ENCODE data around the gene ALPG. TPM values are rescaled to one million over a fixed set of nuclear protein-coding genes. Genes with fewer than 3 reads are reported as not detected.
"Not testable (repeated sequence)": the region's sequence is repeated elsewhere in the genome, so short reads cannot be mapped to it uniquely, and the experiment has no call there.

ALPG gene
- total RNA-seq, 4 donors from 2014 or later: not detected

- H3K27me3 ChIP-seq: peaks cover 0 to 84% (median 34%) of the 10 kb centered on the region in 4 donors
- H3K36me3 ChIP-seq: no peaks in the 10 kb centered on the region
- DNase-seq (ENCODE audit: extremely low spot score): no peak
- H3K4me3 ChIP-seq: peak overlapping the region in 1 of 4 donors; percentile 27
- peaks cover 18 to 32% (median 26%) of the 10 kb centered on the region in 4 donors for H3K4me1 ChIP-seq
- no peak overlapping the region for H3K27ac ChIP-seq (replicated peaks in 1 of 4)
- H3K9me3 ChIP-seq: peaks cover 0 to 9% (median 8%) of the 10 kb centered on the region in 4 donors
- 100% methylated on average over 1 of the region's 22 CpGs for whole genome bisulfite sequencing
- intact Hi-C loops (cut with DNase I): no loop called here
- no peak for TF ChIP-seq POLR2AphosphoS5 (IDR thresholded peaks at IDR 0.05)
- TF ChIP-seq POLR2A (IDR thresholded peaks at IDR 0.05; ENCODE audit: low read depth): no peak
- TF ChIP-seq CTCF (IDR thresholded peaks at IDR 0.05): no peak
- no peak for TF ChIP-seq EP300 (IDR thresholded peaks at IDR 0.05)
Measured at GRCh38 chr2:232421189-232421785, 14.6 kb downstream of the ALPG start.

GRCh38 chr2:232422051-232422450, 15.4 kb downstream of the ALPG start:
- intact Hi-C loops (cut with DNase I): no loop called here
- Histone ChIP-seq H3K27ac (replicated peaks in 1 of 4) (no peak overlapping the region), H3K27me3 (peaks cover 0 to 79% (median 34%) of the 10 kb centered on the region in 4 donors), H3K36me3 (no peaks in the 10 kb centered on the region), H3K4me3 (no peak overlapping the region), H3K9me3 (peaks cover 0 to 9% (median 8%) of the 10 kb centered on the region in 4 donors), H3K4me1 (peaks cover 18 to 32% (median 26%) of the 10 kb centered on the region in 4 donors)
- TF ChIP-seq POLR2A (IDR thresholded peaks at IDR 0.05; ENCODE audit: low read depth) (no peak), EP300 (IDR thresholded peaks at IDR 0.05) (no peak), POLR2AphosphoS5 (IDR thresholded peaks at IDR 0.05) (no peak), CTCF (IDR thresholded peaks at IDR 0.05) (no peak)
- 92% methylated on average over 10 of the region's 10 CpGs for WGBS
- no peak for DNase-seq (ENCODE audit: extremely low spot score)

- intact Hi-C loops (cut with DNase I); H3K36me3 ChIP-seq; H3K27ac ChIP-seq (replicated peaks in 1 of 4); H3K4me3 ChIP-seq; DNase-seq (ENCODE audit: extremely low spot score); H3K9me3 ChIP-seq: not testable (repeated sequence)
- 34% methylated on average over 3 of the region's 3 CpGs for WGBS
- peaks cover 18 to 32% (median 26%) of the 10 kb centered on the region in 4 donors for H3K4me1 ChIP-seq
- H3K27me3 ChIP-seq: peaks cover 0 to 78% (median 34%) of the 10 kb centered on the region in 4 donors
Measured at GRCh38 chr2:232422996-232423395, 16.4 kb downstream of the ALPG start.

- H3K36me3 ChIP-seq; DNase-seq (ENCODE audit: extremely low spot score); H3K4me3 ChIP-seq; H3K9me3 ChIP-seq; H3K27ac ChIP-seq (replicated peaks in 1 of 4); intact Hi-C loops (cut with DNase I): not testable (repeated sequence)
- WGBS: 39% methylated on average over 7 of the region's 7 CpGs
- Histone ChIP-seq H3K27me3 (peaks cover 0 to 78% (median 33%) of the 10 kb centered on the region in 4 donors), H3K4me1 (peaks cover 18 to 28% (median 25%) of the 10 kb centered on the region in 4 donors)
Measured at GRCh38 chr2:232423407-232423806, 16.8 kb downstream of the ALPG start.

GRCh38 chr2:232431705-232432590, 25.3 kb downstream of the ALPG start:
- intact Hi-C loops (cut with DNase I): no loop called here
- 91% methylated on average over 14 of the region's 16 CpGs for WGBS
- no peak for DNase-seq (ENCODE audit: extremely low spot score)

More at GRCh38 chr2:232431705-232432590, 25.3 kb downstream of the ALPG start:
- Histone ChIP-seq H3K9me3 (no peaks in the 10 kb centered on the region), H3K36me3 (no peaks in the 10 kb centered on the region), H3K4me3 (no peak overlapping the region), H3K4me1 (no peaks in the 10 kb centered on the region), H3K27ac (replicated peaks in 1 of 4) (no peak overlapping the region), H3K27me3 (peaks cover 0 to 21% (median 0%) of the 10 kb centered on the region in 4 donors)
- no peak for TF ChIP-seq EP300 (IDR thresholded peaks at IDR 0.05)
- no peak for TF ChIP-seq POLR2A (IDR thresholded peaks at IDR 0.05; ENCODE audit: low read depth)
- no peak for TF ChIP-seq POLR2AphosphoS5 (IDR thresholded peaks at IDR 0.05)
- TF ChIP-seq CTCF (IDR thresholded peaks at IDR 0.05): no peak
